T-helper 2 cell treated with Interferon-gamma antibody and Interleukin-4, amounts not matched to agents 100 ng/mL and 5 ng/mL, for 36 hours (primary cell): ENCODE data around the gene DOHH. TPM values are rescaled to one million over a fixed set of nuclear protein-coding genes. Genes with fewer than 3 reads are reported as not detected.

ENCODE experiments used
- intact Hi-C: fragments of 100-400 bp; cut with micrococcal nuclease; formaldehyde crosslinking; loops from one replicate; pipeline ENCODE4 v1.15.1; 2023
- total RNA-seq: library from RNA; stranded (reverse); gene quantifications from 2 replicates; pipeline ENCODE4 v1.2.3, GENCODE V29; 2022

DOHH gene
- 15.7 and 16.2 TPM in 2 replicates for total RNA-seq

- intact Hi-C loops = loop anchor here (10.0 kb wide), 2 partner anchors 546 to 1346 kb away; partner anchors contain the start of gene AP3D1
These were observed at the start of gene DOHH for GRCh38 chr19:3500429-3501101. DOHH (minus strand) TSS chr19:3500674; CDS start chr19:3496814, 3,860 bp downstream.

GRCh38 chr19:3549816-3550215 is 49.3 kb upstream of the DOHH start:
- intact Hi-C loops = no loop called here

- intact Hi-C loops = no loop called here
These were observed 48.1 kb upstream of the DOHH start for GRCh38 chr19:3548606-3549005.

- intact Hi-C loops = no loop called here
These were observed 47.4 kb upstream of the DOHH start for GRCh38 chr19:3547767-3548282.

GRCh38 chr19:3547301-3547731 is 46.8 kb upstream of the DOHH start:
- intact Hi-C loops = no loop called here

- intact Hi-C loops = no loop called here
These were observed 45.6 kb upstream of the DOHH start for GRCh38 chr19:3546119-3546518.

- intact Hi-C loops = loop anchor here (1.0 kb wide), 1 partner anchor 60 kb away; no protein-coding TSS in a partner anchor
These were observed 45.2 kb upstream of the DOHH start for GRCh38 chr19:3545669-3546034.

GRCh38 chr19:3544742-3545668 is 44.5 kb upstream of the DOHH start:
- intact Hi-C loops = loop anchor here (1.0 kb wide), 1 partner anchor 60 kb away; no protein-coding TSS in a partner anchor

GRCh38 chr19:3544058-3544376 is 43.5 kb upstream of the DOHH start:
- intact Hi-C loops = no loop called here

- intact Hi-C loops = no loop called here
These were observed 42.9 kb upstream of the DOHH start for GRCh38 chr19:3543150-3544057.

GRCh38 chr19:3539756-3540118 is 39.3 kb upstream of the DOHH start:
- intact Hi-C loops = no loop called here

GRCh38 chr19:3538965-3539755 is 38.7 kb upstream of the DOHH start, which contains the start of gene TEKTIP1:
TEKTIP1 (plus strand) TSS chr19:3539174; CDS start chr19:3539178, 4 bp downstream.
- intact Hi-C loops = no loop called here

GRCh38 chr19:3538258-3538929 is 37.9 kb upstream of the DOHH start:
- intact Hi-C loops = no loop called here

- intact Hi-C loops = no loop called here
These were observed 37.2 kb upstream of the DOHH start for GRCh38 chr19:3537438-3538240.

GRCh38 chr19:3537101-3537437 is 36.6 kb upstream of the DOHH start:
- intact Hi-C loops = no loop called here

- intact Hi-C loops = no loop called here
These were observed 36.1 kb upstream of the DOHH start for GRCh38 chr19:3536429-3537100.

GRCh38 chr19:3535981-3536380 is 35.5 kb upstream of the DOHH start:
- intact Hi-C loops = no loop called here

- intact Hi-C loops = no loop called here
These were observed 35.1 kb upstream of the DOHH start for GRCh38 chr19:3535563-3535965.

GRCh38 chr19:3535235-3535535 is 34.7 kb upstream of the DOHH start:
- intact Hi-C loops = no loop called here
